ENCODE results near the gene RRAS2.

Gene RRAS2

DNA sequence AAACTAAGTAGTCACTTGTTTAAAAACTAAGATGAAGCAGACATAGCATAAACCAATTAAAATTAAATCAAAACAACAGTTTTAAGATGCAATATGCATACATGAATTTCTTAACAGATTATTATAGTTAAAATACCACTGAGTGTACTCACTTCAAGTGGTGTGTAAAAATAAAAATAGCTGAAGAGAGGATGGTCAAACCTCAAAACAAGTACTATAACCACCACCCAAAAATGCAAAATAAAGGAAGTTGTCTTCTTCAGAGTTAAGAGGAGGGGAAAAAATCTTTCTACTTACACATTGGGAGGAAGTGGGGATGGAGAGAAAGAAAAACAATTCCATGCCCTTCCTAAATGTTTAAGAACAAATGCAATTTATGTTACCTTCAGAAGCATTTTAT lies 31.9 kb downstream of the RRAS2 start:
- TF ChIP-seq, protein P1, sequence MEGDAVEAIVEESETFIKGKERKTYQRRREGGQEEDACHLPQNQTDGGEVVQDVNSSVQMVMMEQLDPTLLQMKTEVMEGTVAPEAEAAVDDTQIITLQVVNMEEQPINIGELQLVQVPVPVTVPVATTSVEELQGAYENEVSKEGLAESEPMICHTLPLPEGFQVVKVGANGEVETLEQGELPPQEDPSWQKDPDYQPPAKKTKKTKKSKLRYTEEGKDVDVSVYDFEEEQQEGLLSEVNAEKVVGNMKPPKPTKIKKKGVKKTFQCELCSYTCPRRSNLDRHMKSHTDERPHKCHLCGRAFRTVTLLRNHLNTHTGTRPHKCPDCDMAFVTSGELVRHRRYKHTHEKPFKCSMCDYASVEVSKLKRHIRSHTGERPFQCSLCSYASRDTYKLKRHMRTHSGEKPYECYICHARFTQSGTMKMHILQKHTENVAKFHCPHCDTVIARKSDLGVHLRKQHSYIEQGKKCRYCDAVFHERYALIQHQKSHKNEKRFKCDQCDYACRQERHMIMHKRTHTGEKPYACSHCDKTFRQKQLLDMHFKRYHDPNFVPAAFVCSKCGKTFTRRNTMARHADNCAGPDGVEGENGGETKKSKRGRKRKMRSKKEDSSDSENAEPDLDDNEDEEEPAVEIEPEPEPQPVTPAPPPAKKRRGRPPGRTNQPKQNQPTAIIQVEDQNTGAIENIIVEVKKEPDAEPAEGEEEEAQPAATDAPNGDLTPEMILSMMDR (IDR thresholded peaks at IDR 0.05; ENCODE audit: unreplicated experiment in 3 of 3): no peak
- no peaks in the 10 kb centered on the region for H3K36me3 Mint-ChIP-seq (ENCODE audit: low read depth)
- no peak overlapping the region for H3K4me3 Mint-ChIP-seq
- peaks cover 10% of the 10 kb centered on the region for H3K4me1 Mint-ChIP-seq
- no peaks in the 10 kb centered on the region for H3K9me3 Mint-ChIP-seq
- H3K27me3 Mint-ChIP-seq (ENCODE audit: low read depth): no peaks in the 10 kb centered on the region
- H3K27ac Mint-ChIP-seq: no peak overlapping the region

DNA sequence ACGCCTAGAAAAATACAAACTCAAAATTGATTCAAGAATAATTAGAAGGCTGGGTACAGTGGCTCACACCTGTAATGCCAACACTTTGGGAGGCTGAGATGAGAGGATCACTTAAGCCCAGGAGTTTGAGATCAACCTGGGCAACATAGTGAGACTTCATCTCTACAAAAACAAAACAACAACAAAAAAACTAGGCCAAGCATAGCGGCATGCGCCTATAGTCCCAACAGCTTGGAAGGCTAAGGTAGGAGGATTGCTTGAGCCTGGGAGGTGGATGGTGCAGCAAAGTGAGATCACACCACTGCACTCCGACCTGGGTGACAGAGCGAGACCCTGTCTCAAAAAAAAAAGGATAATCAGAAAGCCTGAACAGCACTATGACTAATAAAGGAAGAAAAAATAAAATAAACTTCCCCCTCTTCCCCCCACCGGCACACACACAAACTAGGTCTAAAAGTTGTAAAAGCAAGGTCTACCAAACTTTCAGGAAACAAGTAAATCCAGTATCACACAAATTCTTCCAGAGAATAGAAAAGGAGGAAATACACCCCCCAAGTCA lies 35.8 kb downstream of the RRAS2 start:
- Mint-ChIP-seq H3K4me3 (no peak overlapping the region), H3K4me1 (peaks cover 10% of the 10 kb centered on the region), H3K9me3 (no peaks in the 10 kb centered on the region), H3K27me3 (ENCODE audit: low read depth) (no peaks in the 10 kb centered on the region), H3K27ac (no peak overlapping the region), H3K36me3 (ENCODE audit: low read depth) (no peaks in the 10 kb centered on the region)
- TF ChIP-seq, protein P1 (IDR thresholded peaks at IDR 0.05; ENCODE audit: unreplicated experiment in 3 of 3): no peak

- Mint-ChIP-seq H3K27ac (no peak overlapping the region), H3K27me3 (ENCODE audit: low read depth) (no peaks in the 10 kb centered on the region), H3K4me3 (no peak overlapping the region), H3K4me1 (peaks cover 10% of the 10 kb centered on the region), H3K9me3 (no peaks in the 10 kb centered on the region), H3K36me3 (ENCODE audit: low read depth) (no peaks in the 10 kb centered on the region)
- TF ChIP-seq, protein P1 (IDR thresholded peaks at IDR 0.05; ENCODE audit: unreplicated experiment in 3 of 3): no peak
Observed at GRCh38 chr11:14322510-14322909, 36.5 kb downstream of the RRAS2 start.

DNA sequence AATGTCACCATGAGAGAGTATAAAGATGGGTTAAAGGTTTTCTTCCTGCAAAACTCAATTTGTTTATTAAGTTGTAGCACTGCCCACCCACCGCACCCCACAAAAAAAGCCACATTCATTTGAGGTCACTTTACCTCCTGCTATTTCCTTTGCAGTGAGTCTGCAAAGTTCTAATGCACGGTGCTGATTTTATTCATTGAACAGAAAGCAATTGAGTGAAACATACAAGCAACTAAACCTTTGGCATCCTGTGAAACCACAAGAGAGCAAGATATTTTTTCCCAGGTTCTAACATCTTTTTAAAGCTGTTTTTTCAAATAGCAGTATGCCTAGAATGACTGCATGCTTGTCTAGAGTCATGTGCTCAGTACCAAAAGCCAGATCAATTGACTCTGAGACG lies 39.0 kb downstream of the RRAS2 start:
- Mint-ChIP-seq H3K27me3 (ENCODE audit: low read depth) (no peaks in the 10 kb centered on the region), H3K27ac (no peak overlapping the region), H3K4me3 (no peak overlapping the region)

GRCh38 chr11:14318581-14318981 lies 40.4 kb downstream of the RRAS2 start:
- Mint-ChIP-seq H3K27ac (no peak overlapping the region), H3K27me3 (ENCODE audit: low read depth) (no peaks in the 10 kb centered on the region), H3K36me3 (ENCODE audit: low read depth) (no peaks in the 10 kb centered on the region), H3K9me3 (no peaks in the 10 kb centered on the region), H3K4me1 (peaks cover 5% of the 10 kb centered on the region), H3K4me3 (no peak overlapping the region)
- TF ChIP-seq, protein P1 (IDR thresholded peaks at IDR 0.05; ENCODE audit: unreplicated experiment in 3 of 3): no peak

More for the DNA sequence above, 39.0 kb downstream of the RRAS2 start:
- Mint-ChIP-seq H3K4me1 (peaks cover 9% of the 10 kb centered on the region), H3K36me3 (ENCODE audit: low read depth) (no peaks in the 10 kb centered on the region), H3K9me3 (no peaks in the 10 kb centered on the region)
- TF ChIP-seq, protein P1 (IDR thresholded peaks at IDR 0.05; ENCODE audit: unreplicated experiment in 3 of 3): no peak

GRCh38 chr11:14317659-14318325 lies 41.2 kb downstream of the RRAS2 start:
- no peak overlapping the region for H3K4me3 Mint-ChIP-seq
- TF ChIP-seq, protein P1 (IDR thresholded peaks at IDR 0.05; ENCODE audit: unreplicated experiment in 3 of 3): no peak
- no peaks in the 10 kb centered on the region for H3K9me3 Mint-ChIP-seq
- no peak overlapping the region for H3K27ac Mint-ChIP-seq
- peaks cover 10% of the 10 kb centered on the region for H3K4me1 Mint-ChIP-seq
- H3K27me3 Mint-ChIP-seq (ENCODE audit: low read depth): no peaks in the 10 kb centered on the region
- no peaks in the 10 kb centered on the region for H3K36me3 Mint-ChIP-seq (ENCODE audit: low read depth)

Measured in nephron (organoid).